WERI-Rb-1 (cell line): ENCODE results near the gene EIF2B5.
"Not testable (repeated sequence)": the region's sequence is repeated elsewhere in the genome, so short reads cannot be mapped to it uniquely, and the experiment has no call there.

Experiments used
- DNase-seq: peaks from one replicate; pipeline ENCODE4 v3.0.0-alpha.2; 2020
- H3K27ac ChIP-seq: fragments of 250-450 bp; sonication (Bioruptor Pico); 2 replicates; pipeline ENCODE4 v1.5.1; 2020; ENCODE audit warnings: mild to moderate bottlenecking, moderate library complexity
- H3K27me3 ChIP-seq: fragments of 250-450 bp; sonication (Bioruptor Pico); 2 replicates; pipeline ENCODE4 v1.5.1; 2021; ENCODE audit warnings: mild to moderate bottlenecking, low read depth, moderate library complexity; ENCODE audit not compliant: insufficient read depth, severe bottlenecking
- H3K36me3 ChIP-seq: fragments of 250-450 bp; sonication (Bioruptor Pico); 2 replicates; pipeline ENCODE4 v1.5.1; 2020; ENCODE audit warnings: mild to moderate bottlenecking, moderate library complexity
- H3K4me3 ChIP-seq: 2 replicates; pipeline ENCODE4 v1.5.1; 2011; ENCODE audit warnings: low read depth, mild to moderate bottlenecking, control low read depth, low read length
- H3K9me3 ChIP-seq: fragments of 250-450 bp; sonication (Bioruptor Pico); 2 replicates; pipeline ENCODE4 v1.5.1; 2021; ENCODE audit warnings: mild to moderate bottlenecking, moderate library complexity; ENCODE audit not compliant: severe bottlenecking
- CTCF ChIP-seq: IDR thresholded peaks from 2 replicates; pipeline ENCODE4 v1.5.1; 2011; ENCODE audit warnings: low read depth, mild to moderate bottlenecking, control low read depth, inconsistent platforms, low read length

The EIF2B5 gene

GRCh38 chr3:184156522-184156955 is 21.4 kb downstream of the EIF2B5 start:
- Histone ChIP-seq H3K4me3 (peak overlapping the region; percentile 98), H3K27me3 (no peaks in the 10 kb centered on the region), H3K36me3 (peaks cover 23% of the 10 kb centered on the region), H3K27ac (peak overlapping the region; percentile 99), H3K9me3 (no peaks in the 10 kb centered on the region)
- DNase-seq = peak; percentile 63
- TF ChIP-seq CTCF = no peak

GRCh38 chr3:184157206-184157605 is 22.0 kb downstream of the EIF2B5 start:
- Histone ChIP-seq H3K27ac (peak overlapping the region; percentile 99), H3K36me3 (peaks cover 28% of the 10 kb centered on the region)
- no peak for TF ChIP-seq CTCF

GRCh38 chr3:184158404-184158803 is 23.2 kb downstream of the EIF2B5 start:
- Histone ChIP-seq H3K4me3 (no peak overlapping the region), H3K27ac (no peak overlapping the region), H3K27me3 (no peaks in the 10 kb centered on the region), H3K9me3 (no peaks in the 10 kb centered on the region), H3K36me3 (peaks cover 34% of the 10 kb centered on the region)
- DNase-seq = no peak
- no peak for TF ChIP-seq CTCF

More at GRCh38 chr3:184157206-184157605, 22.0 kb downstream of the EIF2B5 start:
- Histone ChIP-seq H3K27me3 (no peaks in the 10 kb centered on the region), H3K9me3 (no peaks in the 10 kb centered on the region), H3K4me3 (peak overlapping the region; percentile 98)
- no peak for DNase-seq

GRCh38 chr3:184160456-184160855 is 25.3 kb downstream of the EIF2B5 start:
- no peaks in the 10 kb centered on the region for H3K27me3 ChIP-seq
- no peak for DNase-seq
- TF ChIP-seq CTCF = no peak
- no peak overlapping the region for H3K27ac ChIP-seq
- H3K36me3 ChIP-seq = peaks cover 54% of the 10 kb centered on the region
- no peak overlapping the region for H3K4me3 ChIP-seq
- H3K9me3 ChIP-seq = no peaks in the 10 kb centered on the region

- DNase-seq, H3K27me3 ChIP-seq, H3K9me3 ChIP-seq, H3K4me3 ChIP-seq, H3K27ac ChIP-seq: not testable (repeated sequence)
- H3K36me3 ChIP-seq = peaks cover 70% of the 10 kb centered on the region
These were observed 27.5 kb downstream of the EIF2B5 start for GRCh38 chr3:184162571-184163070.

GRCh38 chr3:184164648-184165330 is 29.6 kb downstream of the EIF2B5 start:
- no peak overlapping the region for H3K4me3 ChIP-seq
- H3K27me3 ChIP-seq = no peaks in the 10 kb centered on the region
- peaks cover 75% of the 10 kb centered on the region for H3K36me3 ChIP-seq
- H3K27ac ChIP-seq = no peak overlapping the region
- no peaks in the 10 kb centered on the region for H3K9me3 ChIP-seq
- no peak for TF ChIP-seq CTCF
- no peak for DNase-seq
